ENCODE data around the gene PWWP2B.

- TF ChIP-seq CTCF (IDR thresholded peaks at IDR 0.05; ENCODE audit: control extremely low read depth in 1 of 3, insufficient read depth in 1 of 3, low read depth in 1 of 3, low read length in 3 of 3) = no peak
- TF ChIP-seq POLR2A (IDR thresholded peaks at IDR 0.05; ENCODE audit: control extremely low read depth in 1 of 2, low read depth in 2 of 2, low read length in 2 of 2) = no peak
- no peak for TF ChIP-seq EP300 (IDR thresholded peaks at IDR 0.05; ENCODE audit: borderline replicate concordance in 1 of 2, low read depth in 2 of 2, low read length in 2 of 2)
- no peak for TF ChIP-seq ZNF274 (IDR thresholded peaks at IDR 0.05; ENCODE audit: borderline replicate concordance, extremely low read depth, low read length)
- no peak for TF ChIP-seq CHD2 (IDR thresholded peaks at IDR 0.05; ENCODE audit: low read length)
- TF ChIP-seq, protein P1, sequence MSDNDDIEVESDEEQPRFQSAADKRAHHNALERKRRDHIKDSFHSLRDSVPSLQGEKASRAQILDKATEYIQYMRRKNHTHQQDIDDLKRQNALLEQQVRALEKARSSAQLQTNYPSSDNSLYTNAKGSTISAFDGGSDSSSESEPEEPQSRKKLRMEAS (IDR thresholded peaks at IDR 0.05) = no peak
These were observed 2.7 kb upstream of the PWWP2B start for GRCh38 chr10:132394201-132394811.

All from H1 (cell line).